Stimulated activated CD8-positive, alpha-beta memory T cell treated with anti-CD3 and anti-CD28 coated beads, Interleukin-2, amount 100 ng/mL, for 48 hours (primary cell): ENCODE data around the gene DENND1B.
"Not testable (repeated sequence)": the region's sequence is repeated elsewhere in the genome, so short reads cannot be mapped to it uniquely, and the experiment has no call there.

Experiments used
- DNase-seq, 2 donors: peaks; one replicate each; pipeline ENCODE4 v3.0.0-alpha.2; 2020; ENCODE audit warnings: low read depth in 2 of 2

The DENND1B gene

GRCh38 chr1:197632005-197632404, 143.3 kb downstream of the DENND1B start:
- DNase-seq: no peak

- no peak for DNase-seq
These were observed 152.9 kb downstream of the DENND1B start for GRCh38 chr1:197622371-197622770.

DNA sequence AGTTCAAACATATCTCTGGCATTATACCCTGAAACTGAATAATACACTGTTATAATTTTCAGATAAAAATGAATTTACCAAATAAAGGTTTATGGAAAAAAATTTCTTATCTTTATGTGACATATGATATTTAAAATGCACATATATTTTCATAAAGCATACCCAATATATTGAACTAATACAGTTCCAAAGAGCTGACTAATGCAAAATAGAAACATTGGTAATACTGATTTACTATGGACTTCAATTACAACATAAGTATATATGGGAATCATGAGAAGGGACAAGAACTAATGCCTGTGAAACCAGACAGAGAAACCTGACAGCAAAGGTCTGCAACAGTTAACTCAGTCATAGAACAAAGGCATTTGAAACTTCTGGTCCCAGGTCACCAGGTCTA, 153.5 kb downstream of the DENND1B start:
- DNase-seq: no peak

DNA sequence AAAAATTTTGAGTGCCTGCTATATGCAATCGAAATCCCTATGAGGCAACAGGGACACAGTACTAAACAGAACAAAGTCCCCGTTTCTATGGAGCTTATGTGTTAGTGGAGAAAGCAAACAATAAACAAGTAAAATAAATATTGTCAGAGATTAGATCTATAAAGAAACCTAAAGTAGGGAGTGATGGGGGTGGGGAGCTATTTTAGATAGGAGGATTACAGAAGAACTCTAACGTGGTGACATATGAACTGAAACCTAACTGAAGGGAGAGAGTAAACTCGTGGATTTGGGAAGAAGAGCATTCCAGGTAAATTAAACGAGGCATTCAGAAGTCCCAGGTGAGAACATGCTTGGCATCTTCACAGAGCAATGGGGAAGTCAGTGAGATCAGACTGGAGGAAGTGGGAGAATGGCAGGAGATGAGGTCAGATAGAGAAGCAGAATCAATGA, 154.5 kb downstream of the DENND1B start:
- DNase-seq: no peak

GRCh38 chr1:197619008-197619640, 156.2 kb downstream of the DENND1B start:
- no peak for DNase-seq

- no peak for DNase-seq
These were observed 157.2 kb downstream of the DENND1B start for GRCh38 chr1:197618061-197618460.

- DNase-seq: no peak
These were observed 159.6 kb downstream of the DENND1B start for GRCh38 chr1:197615693-197616011.

DNA sequence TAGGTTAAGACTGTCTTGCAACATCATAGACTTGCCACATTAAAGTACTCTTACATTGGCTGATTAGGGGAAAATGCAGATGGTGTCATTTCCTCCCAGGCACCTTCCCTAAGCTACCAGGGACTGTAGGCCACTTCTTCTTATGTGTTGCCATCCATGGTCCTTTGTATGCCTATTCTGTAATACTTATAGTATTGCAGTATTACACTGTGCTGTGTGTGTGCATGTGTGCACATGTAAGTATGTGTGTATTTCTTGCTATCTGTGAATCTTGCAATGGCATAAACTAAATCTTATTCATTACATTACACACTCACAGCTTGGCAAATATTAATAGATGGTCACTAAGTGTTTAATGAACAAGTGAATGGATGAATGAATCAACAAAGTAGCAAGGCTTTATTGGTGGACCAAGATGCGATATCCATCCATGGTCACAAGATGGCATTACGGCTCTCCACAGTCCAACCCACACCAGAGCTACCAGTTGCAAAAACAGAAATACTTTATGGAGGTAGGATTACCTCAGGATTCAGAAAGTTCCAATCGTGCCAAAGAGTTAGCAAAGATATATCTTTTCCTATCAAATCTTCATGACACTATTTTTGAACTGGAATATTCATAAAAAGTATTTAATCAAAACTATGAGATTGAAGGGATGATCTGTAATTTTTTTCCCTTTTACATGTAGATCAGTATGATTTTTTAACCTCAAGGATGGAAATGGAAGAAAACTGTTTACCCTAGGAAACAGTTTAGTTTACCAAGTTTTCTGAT, 160.2 kb downstream of the DENND1B start:
- DNase-seq: no peak

DNA sequence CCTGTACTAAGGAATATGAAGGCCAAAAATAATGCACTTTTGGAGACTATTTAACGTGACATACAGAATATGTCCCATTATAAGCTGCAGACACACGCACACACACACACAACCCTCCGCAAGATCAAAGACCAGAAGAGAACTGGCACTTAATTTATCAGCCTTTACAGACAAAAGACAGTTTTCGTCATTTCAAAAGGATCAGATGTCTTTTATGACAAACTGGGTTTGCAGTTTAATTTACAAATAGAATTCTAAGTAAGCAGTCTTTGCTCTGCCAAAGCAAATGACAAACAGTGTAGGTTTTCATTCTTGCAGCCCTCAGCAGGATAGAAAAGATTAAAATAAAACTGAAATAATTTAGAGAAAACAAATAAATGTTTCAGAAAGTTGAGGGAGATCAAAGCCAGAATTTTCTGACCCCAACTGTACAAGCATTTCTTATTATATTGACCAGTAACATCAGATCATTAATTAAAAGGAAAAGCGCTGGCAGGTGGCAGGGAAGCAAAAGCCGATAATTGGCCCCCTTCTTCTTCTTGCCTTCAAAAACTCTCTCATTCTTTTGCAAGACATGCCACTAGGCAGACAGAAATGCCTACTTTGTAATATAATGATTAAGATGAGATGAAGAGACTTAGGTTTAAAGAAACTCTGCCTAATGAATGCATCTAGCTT, 169.0 kb downstream of the DENND1B start:
- DNase-seq: no peak

- no peak for DNase-seq
These were observed 171.0 kb downstream of the DENND1B start for GRCh38 chr1:197604302-197604701.

DNA sequence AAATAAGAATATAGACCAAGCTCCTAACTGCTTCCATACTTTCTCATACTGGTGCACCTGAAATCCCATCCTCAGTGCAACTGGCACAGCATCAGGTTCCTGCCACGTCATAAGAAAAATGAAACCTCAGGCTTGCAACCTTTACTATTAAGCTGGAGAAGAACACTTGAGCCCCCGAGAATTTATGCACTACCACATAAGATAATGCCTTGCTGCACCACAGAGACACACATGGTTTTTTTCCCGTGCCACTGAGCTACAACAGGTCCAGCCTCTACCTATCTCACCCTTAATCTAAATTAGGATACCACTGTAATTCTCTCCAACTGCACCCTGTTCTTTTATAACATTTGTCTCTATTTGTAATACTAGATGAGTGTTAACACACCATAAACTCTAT, 174.5 kb downstream of the DENND1B start:
- DNase-seq: no peak

GRCh38 chr1:197599789-197600188, 175.5 kb downstream of the DENND1B start:
- no peak for DNase-seq

DNA sequence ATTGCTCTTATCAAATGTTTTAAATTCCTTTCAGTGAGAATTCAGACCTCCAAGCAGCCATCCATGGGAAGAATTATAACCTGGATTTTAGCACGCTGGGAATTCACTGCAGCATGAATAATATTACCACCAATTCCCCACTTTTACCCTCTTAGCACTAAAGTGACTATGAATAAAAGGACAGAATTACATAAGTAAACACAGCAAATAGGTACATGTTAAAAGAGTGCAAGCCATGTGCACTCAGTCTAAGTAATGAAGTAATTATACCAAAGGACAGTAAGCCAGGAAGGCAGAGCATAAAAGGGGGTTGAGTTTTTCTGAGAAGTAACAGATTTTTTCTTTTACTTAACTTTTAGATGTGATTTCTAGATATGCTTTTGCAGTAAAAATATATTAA, 176.3 kb downstream of the DENND1B start:
- no peak for DNase-seq

DNA sequence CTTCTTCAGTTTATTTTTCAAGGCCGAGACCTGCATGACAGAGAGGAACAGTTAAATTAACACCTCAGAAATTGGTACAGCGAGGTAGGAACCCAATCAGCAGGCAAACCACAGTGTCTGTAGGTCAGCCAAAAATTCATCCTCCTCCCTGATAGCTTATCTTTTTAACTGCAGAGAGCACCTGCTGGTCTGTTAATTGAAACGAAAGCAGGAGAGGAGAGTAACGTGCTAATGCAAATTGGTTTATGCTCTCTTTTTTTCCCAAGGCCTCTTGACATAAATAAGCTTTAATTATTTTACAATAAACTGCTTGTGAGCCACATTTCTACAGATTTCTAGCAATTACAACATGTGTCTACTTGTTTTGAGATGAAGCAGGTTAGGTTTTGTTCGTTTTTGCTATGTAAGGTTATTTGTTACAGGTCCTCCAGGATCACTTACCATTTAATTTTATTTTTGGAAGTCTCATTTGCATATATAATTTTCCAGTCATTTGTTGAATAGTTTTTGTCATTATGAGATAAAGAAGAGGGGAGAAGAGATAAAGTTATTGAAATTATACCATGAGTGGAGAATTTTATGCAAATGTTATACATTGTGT, 179.9 kb downstream of the DENND1B start:
- no peak for DNase-seq

DNA sequence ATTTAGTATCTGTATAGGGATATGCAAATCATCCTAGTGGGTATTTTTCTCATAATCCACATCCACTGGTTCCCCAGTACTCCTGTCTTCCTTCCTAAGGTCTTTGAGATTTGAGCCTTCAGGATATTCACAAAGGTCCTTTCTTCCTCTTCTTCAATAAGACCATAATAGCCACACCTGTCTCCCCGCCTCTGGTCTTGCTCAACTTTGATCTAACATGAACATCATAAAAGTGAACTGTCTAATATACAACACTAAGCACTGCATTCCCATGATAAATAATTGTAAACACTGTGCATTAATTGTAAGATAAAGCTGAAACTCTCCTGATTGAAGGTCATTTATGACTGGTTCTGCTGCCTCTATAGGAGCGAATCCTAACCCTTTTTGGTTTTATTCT, 184.6 kb downstream of the DENND1B start:
- no peak for DNase-seq

DNA sequence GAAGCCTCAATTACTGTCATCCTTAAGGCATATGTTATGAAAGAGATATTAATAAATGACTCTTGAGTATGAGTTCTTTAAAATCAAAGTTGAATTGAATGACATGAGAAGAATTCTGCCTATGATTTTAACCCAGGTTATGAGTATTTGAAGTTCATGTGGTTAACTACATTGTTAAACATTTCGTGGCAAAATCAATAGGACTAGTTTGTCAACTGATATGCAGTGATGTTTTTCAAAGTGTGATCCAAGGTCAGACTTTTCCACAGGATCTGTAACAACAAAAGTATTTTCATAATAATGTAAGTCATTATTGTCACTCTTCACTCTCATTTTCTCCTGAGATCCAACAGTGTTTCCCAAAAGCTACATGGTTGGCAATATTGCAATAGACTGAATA, 189.5 kb downstream of the DENND1B start:
- no peak for DNase-seq

- no peak for DNase-seq
These were observed 197.7 kb downstream of the DENND1B start for GRCh38 chr1:197577580-197577979.

GRCh38 chr1:197575531-197575930, 199.7 kb downstream of the DENND1B start:
- DNase-seq: not testable (repeated sequence)

DNA sequence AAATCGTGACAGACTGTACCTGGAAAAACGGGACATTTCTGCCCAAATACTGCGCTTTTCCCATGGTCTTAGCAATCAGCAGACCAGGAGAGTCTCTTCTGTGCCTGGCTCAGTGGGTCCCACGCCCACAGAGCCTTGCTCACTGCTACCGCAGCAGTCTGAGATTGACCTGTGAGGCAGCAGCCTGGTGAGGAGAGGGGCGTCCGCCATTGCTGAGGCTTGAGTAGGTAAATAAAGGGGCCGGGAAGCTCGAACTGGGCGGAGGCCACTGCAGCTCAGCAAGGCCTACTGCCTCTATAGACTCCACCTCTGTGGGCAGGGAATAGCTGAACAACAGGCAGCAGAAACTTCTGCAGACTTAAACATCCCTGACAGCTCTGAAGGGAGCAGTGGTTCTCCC, 203.1 kb downstream of the DENND1B start:
- DNase-seq: no peak

DNA sequence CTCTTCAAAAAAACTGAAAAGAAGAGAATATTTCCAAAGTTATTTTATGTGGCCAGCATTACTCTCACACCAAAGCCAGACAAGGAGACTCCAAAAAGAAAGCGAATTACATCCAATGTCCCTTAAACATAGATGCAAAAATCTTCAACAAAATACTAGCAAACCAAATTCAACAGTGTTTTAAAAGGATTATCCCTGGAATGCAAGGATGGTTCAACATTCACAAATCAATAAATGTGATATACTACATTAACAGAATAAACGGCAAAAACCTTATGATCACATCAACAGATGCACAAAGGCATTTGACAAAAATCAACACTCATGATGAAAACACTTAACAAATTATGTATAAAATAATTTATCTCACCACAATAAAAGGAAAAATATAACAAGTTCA, 207.8 kb downstream of the DENND1B start:
- DNase-seq: no peak

GRCh38 chr1:197561041-197561440, 214.2 kb downstream of the DENND1B start:
- no peak for DNase-seq

- no peak for DNase-seq
These were observed 215.6 kb downstream of the DENND1B start for GRCh38 chr1:197559655-197560054.

- DNase-seq: no peak
These were observed 216.0 kb downstream of the DENND1B start for GRCh38 chr1:197559244-197559643.
